ENCODE measurements around the gene BCR. TPM values are rescaled to one million over a fixed set of nuclear protein-coding genes. Genes with fewer than 3 reads are reported as not detected.

Gene BCR
- total RNA-seq, 1 donor from 2014 or later: 32.0 TPM

DNA sequence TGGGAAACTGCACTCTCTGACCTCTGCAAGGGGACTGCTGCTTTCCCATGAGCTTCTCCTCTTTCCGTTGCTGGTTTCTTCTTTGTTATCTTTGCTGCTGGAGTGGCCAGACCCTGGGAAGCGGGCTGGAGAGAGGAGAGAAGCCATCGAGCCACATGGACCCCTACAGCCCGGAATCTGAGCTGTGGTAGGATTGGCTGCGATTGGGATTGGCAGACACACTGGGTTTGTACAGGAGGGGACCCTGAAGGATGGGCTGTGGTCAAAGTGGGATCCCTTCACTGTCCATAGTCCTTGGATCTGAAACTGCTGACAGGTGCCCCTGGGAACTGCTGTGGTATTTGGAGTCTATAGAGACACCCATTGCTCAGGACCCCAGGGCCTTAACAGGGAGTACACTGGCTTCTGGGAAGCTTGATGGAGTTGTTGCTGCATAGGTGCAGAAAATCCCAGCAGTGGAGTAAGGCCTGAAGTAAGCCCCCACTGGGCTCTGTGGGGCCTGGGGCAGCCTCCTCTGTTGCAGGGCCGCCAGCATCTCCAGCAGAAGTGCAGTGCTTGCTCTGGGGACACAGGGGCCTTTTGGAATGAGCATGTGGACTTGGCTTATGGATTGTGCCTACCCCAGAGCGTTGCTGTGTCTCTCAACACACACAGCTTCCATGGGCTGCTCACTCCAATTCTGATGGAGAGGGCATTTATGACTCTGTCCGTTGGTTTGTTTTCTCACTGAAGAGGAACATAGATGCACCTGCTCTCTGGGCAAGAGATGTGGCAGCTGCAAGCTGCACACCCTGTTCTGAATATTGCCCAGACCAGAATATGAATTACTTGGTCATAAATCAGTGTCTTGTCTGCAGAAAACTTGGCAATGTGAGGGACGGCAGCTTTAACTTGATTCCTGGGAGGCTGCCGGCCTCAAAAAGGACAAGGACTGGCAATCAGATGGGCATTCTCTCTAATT, 32.0 kb downstream of the BCR start:
- H3K9me3 Mint-ChIP-seq: no peaks in the 10 kb centered on the region

DNA sequence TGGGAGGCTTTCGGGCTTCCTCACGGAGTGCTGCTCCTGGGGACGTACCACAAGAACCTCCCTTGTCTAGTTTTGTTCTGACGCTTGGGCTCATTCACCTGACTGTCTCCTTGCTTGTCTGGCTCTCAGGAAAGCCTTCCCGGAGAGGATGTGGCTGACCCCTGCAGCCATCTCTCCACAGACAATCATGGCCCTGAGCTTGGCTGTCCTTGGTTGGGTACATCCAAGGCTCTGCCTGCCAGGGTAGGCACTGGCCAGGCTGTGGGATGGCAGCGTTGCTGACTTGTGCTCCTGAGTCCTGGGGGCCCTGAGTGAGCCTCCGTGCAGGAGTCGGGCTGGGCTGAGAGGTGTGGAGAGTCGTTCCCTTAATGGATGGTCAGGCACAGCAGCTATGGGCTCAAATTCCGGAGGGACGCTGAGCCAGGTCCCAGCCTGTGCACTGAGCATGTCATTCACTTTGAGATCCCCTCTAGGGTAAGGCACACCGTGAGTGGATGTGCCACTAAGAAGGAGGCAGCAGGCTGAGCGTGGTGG, 32.8 kb downstream of the BCR start:
- Mint-ChIP-seq H3K4me3 (ENCODE audit: low read depth) (no peak overlapping the region), H3K27ac (no peak overlapping the region), H3K36me3 (ENCODE audit: low read depth) (peaks cover 7% of the 10 kb centered on the region), H3K9me3 (no peaks in the 10 kb centered on the region), H3K4me1 (ENCODE audit: low read depth) (peaks cover 42% of the 10 kb centered on the region), H3K27me3 (ENCODE audit: low read depth) (no peaks in the 10 kb centered on the region)
- intact Hi-C loops (cut with micrococcal nuclease): no loop called here
- no peak for DNase-seq (ENCODE audit: low spot score)

More for the DNA sequence above, 32.0 kb downstream of the BCR start:
- Mint-ChIP-seq H3K36me3 (ENCODE audit: low read depth) (peaks cover 7% of the 10 kb centered on the region), H3K27me3 (ENCODE audit: low read depth) (no peaks in the 10 kb centered on the region), H3K27ac (no peak overlapping the region), H3K4me1 (ENCODE audit: low read depth) (peaks cover 36% of the 10 kb centered on the region), H3K4me3 (ENCODE audit: low read depth) (no peak overlapping the region)
- DNase-seq (ENCODE audit: low spot score): no peak
- intact Hi-C loops (cut with micrococcal nuclease): no loop called here

DNA sequence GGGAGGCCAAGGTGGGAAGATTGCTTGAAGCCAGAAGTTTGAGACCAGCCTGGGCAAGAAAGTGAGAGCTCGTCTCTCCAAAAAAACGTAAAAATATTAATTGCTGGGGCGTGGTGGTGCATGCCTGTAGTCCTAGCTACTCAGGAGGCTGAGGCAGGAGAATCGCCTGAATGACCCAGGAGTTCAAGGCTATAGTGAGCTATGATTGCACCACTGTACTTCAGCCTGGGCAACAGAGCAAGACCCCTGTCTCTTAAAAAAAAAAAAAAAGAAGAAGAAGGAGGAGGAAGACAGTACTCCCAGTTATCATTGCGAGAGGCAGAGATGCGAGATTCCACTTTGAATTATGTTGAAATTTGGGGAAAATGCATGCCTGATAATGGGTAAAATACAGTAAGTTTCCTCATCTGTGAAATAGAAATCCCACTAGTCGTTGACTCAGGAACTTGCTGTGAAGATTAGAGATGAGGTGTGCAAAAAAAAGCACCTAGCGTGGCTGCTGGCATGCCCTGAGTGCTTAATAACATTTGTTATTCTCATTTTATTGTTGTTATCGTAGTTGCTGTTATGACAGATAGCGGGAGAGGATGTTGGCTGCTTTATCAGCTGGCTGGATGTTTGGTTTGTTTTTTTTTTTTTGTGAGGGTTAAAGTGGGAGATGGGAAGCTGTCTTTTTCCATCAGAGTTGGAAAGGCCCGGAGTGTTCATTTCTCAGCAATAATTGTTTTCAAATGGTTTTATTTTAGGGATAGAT, 33.4 kb downstream of the BCR start:
- Mint-ChIP-seq H3K27me3 (ENCODE audit: low read depth) (no peaks in the 10 kb centered on the region), H3K4me1 (ENCODE audit: low read depth) (peaks cover 49% of the 10 kb centered on the region), H3K4me3 (ENCODE audit: low read depth) (no peak overlapping the region), H3K27ac (peak overlapping the region; percentile 69), H3K9me3 (no peaks in the 10 kb centered on the region), H3K36me3 (ENCODE audit: low read depth) (peaks cover 7% of the 10 kb centered on the region)
- intact Hi-C loops (cut with micrococcal nuclease): no loop called here
- DNase-seq (ENCODE audit: low spot score): no peak

DNA sequence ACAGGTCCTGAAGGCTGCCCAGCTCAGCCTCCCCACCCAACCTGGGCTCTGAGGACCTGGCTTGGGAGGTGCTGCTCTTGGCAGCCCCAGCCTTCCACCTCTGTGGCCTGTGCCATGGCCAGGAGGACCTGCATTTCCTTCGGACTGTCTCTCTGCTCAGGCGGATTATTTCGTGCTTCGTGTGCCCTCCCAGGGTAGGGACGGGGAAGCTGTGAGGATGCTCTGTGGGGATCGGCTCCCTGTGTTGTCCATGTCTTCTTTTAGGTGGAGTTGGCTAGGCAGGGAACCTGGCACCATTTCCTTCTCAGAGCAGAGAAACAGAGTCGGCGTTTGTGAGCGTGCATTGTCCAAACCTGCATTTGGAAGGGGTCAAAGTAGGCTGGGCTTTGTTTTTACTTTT, 34.1 kb downstream of the BCR start:
- Mint-ChIP-seq H3K27me3 (ENCODE audit: low read depth) (no peaks in the 10 kb centered on the region), H3K27ac (no peak overlapping the region), H3K4me3 (ENCODE audit: low read depth) (no peak overlapping the region), H3K4me1 (ENCODE audit: low read depth) (peaks cover 54% of the 10 kb centered on the region), H3K36me3 (ENCODE audit: low read depth) (peaks cover 7% of the 10 kb centered on the region), H3K9me3 (no peaks in the 10 kb centered on the region)
- no peak for DNase-seq (ENCODE audit: low spot score)
- intact Hi-C loops (cut with micrococcal nuclease): no loop called here

DNA sequence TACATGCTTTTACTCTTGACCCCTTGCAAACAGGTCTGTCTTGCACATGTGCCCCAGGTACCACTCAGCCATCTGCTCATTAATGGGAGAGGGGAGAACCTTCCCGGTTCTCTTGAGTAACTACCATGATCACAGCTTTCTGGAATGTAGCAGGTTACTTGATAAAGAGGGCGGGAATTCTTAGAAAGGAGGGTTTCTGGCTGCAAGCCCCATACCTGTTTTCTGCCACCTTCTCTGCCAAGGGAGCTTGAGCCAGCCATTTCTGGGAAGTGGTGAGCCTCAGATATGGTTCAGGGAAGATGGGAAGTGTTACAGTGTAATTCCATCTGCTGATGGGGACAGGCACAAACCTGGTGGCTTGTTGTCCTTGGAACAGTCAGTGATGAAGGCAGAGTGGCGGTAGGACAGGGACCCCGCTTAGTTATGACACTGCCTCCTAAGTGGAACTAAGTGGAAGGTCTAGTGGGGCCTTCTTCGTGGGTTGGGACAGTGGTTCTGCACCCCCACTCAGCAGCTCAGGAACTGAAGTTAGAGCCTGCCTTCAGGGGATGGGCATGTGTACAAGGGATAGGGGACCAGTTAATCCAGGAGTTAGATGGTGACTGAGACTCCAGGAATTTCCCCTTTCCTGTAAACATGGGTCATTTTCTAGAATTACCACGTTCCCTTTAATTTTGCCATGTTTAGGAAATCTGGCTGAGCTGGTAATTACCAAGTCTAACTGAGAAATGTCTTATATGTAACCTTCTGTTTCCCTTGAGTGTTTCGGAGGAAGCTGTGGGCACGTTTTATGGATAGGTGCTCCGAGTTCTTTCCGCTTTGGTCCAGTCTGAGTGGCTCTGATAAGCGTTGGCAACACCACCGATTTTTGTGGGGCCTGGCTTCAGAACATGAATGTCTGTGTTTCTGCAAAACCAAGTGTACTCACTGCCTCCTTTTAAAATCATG, 35.3 kb downstream of the BCR start:
- H3K27ac Mint-ChIP-seq: peak overlapping the region; percentile 91
- no peaks in the 10 kb centered on the region for H3K9me3 Mint-ChIP-seq
- peaks cover 65% of the 10 kb centered on the region for H3K4me1 Mint-ChIP-seq (ENCODE audit: low read depth)
- peak overlapping the region; percentile 56 for H3K4me3 Mint-ChIP-seq (ENCODE audit: low read depth)
- intact Hi-C loops (cut with micrococcal nuclease): loop anchor here (1.0 to 5.0 kb wide), 3 partner anchors 28 to 203 kb away; no protein-coding TSS in a partner anchor
- H3K36me3 Mint-ChIP-seq (ENCODE audit: low read depth): peaks cover 7% of the 10 kb centered on the region
- DNase-seq (ENCODE audit: low spot score): no peak
- H3K27me3 Mint-ChIP-seq (ENCODE audit: low read depth): no peaks in the 10 kb centered on the region

DNA sequence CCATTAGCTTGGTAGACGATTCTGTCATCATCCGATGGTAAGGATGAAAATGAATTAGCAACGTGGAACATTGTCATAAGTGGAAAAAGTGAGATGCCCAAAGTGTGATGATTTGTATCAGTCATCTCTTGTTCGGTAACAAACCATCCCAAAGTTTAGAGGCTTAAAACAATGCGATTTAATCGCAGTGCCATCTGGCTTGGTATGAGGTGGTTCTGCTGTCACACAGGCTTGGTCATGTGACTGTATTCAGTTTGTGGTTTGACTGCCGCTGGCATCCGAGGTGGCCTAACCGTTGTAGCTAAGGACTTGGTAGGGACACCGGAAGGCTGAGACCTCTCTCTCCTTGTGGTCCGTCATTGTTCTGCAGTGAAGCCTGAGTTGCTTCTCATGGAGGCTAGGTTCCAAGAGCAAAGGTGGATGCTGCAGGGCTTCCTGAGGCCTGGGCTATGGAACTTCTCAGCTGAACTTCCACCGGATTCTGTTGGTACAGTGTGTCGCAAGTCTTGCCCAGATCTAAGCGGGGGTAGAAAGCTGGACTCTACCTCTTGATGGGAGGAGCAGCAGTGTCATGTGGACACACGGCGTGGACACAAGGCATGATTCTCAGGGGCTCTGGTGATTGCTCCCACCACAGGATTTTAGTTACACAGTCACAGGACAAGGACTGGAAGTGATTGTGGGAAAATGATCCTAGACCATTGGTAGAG, 36.3 kb downstream of the BCR start:
- Mint-ChIP-seq H3K27me3 (ENCODE audit: low read depth) (no peaks in the 10 kb centered on the region), H3K27ac (peak overlapping the region; percentile 91), H3K9me3 (no peaks in the 10 kb centered on the region), H3K36me3 (ENCODE audit: low read depth) (peaks cover 7% of the 10 kb centered on the region), H3K4me1 (ENCODE audit: low read depth) (peaks cover 75% of the 10 kb centered on the region), H3K4me3 (ENCODE audit: low read depth) (peak overlapping the region; percentile 63)
- intact Hi-C loops (cut with micrococcal nuclease): loop anchor here (1.0 to 5.0 kb wide), 3 partner anchors 27 to 204 kb away; no protein-coding TSS in a partner anchor
- DNase-seq (ENCODE audit: low spot score): peak; percentile 63

DNA sequence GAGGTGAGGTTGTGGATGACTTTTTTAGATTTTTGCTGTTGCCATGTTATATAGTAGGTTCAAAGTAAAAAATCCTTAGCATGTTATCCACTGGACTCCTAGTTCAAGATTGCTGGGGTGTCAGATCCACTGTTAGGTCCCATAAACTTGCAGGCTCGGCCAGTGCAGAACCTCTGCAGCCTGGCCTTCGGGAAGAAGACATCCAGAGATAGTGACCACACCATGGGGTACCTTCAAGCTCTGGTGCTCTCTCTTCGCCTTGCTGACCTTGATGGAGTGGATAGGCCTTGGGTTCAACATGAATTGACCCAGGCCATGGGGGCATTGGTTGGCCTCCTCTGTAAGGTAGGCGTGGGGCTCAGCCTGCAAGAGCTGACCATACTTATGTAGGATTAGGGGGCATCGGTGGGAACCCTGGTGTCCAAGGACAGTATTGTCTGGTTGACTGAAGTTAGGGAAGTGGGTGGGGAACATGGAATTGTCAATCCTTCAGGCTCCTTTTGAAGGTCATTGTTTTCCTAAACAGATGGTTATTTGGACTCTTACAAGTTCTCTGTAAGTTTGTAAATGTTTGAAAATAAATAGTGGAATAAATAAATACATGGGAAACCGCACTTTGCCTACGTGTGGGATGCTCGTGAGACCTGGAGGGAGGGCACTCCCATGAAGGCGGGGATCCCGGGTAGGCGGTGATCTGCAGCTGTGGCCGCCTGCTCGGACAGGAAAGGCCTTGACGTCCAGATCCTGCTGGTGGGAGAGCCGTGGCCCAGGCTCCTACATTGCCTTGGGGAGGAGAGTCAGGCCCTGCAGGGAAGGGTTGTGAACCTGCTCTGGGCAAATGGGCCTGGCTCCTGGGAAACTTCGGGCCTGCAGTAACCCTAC, 37.1 kb downstream of the BCR start:
- DNase-seq (ENCODE audit: low spot score): no peak
- Mint-ChIP-seq H3K9me3 (no peaks in the 10 kb centered on the region), H3K4me3 (ENCODE audit: low read depth) (peak overlapping the region; percentile 10), H3K4me1 (ENCODE audit: low read depth) (peaks cover 80% of the 10 kb centered on the region), H3K27ac (peak overlapping the region; percentile 85), H3K27me3 (ENCODE audit: low read depth) (no peaks in the 10 kb centered on the region), H3K36me3 (ENCODE audit: low read depth) (peaks cover 7% of the 10 kb centered on the region)
- intact Hi-C loops (cut with micrococcal nuclease): loop anchor here (5.0 kb wide), 1 partner anchor 205 kb away; no protein-coding TSS in a partner anchor

DNA sequence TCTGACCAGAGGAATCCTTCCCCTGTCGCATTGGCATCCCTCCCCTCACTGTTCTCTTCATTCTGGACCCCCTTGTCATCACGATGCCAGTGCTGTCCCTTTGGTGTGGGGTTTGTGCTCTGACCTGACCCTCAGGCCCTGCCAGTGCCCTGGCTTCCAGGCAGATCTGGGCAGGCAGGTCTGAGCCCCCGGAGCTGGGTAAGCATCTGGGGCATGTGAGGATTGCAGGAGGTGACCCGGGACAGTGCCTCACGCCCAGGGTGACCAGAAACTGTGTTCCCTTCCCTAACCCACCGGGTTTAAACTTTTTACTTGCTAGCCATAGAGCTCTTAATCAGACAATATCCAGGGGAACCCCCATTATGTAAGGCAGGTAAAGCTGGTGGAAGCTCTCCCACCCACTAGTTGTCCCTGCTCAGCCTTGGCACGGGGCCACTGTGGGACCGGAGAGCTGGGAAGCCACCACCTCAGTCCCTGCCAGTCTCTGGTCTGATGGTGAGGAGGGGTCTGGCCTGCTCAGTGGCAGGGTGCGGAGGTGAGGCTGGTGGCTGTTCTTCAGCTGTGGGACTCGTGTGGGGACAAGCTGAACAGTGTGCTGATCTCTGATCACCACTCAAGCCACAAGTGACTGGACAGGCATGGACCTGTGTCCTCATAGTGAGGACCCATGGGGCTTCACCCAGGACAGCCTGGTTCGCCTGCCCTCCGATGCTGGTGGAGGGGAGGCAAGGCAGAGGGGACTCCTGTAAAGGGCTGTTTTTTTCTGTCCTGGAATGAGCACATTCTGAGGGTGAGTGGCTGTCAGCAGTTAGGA, 38.0 kb downstream of the BCR start:
- no peaks in the 10 kb centered on the region for H3K9me3 Mint-ChIP-seq
- H3K27ac Mint-ChIP-seq: peak overlapping the region; percentile 15
- intact Hi-C loops (cut with micrococcal nuclease): loop anchor here (5.0 kb wide), 1 partner anchor 206 kb away; no protein-coding TSS in a partner anchor
- no peaks in the 10 kb centered on the region for H3K27me3 Mint-ChIP-seq (ENCODE audit: low read depth)
- no peak overlapping the region for H3K4me3 Mint-ChIP-seq (ENCODE audit: low read depth)
- no peak for DNase-seq (ENCODE audit: low spot score)
- peaks cover 86% of the 10 kb centered on the region for H3K4me1 Mint-ChIP-seq (ENCODE audit: low read depth)
- peaks cover 7% of the 10 kb centered on the region for H3K36me3 Mint-ChIP-seq (ENCODE audit: low read depth)

DNA sequence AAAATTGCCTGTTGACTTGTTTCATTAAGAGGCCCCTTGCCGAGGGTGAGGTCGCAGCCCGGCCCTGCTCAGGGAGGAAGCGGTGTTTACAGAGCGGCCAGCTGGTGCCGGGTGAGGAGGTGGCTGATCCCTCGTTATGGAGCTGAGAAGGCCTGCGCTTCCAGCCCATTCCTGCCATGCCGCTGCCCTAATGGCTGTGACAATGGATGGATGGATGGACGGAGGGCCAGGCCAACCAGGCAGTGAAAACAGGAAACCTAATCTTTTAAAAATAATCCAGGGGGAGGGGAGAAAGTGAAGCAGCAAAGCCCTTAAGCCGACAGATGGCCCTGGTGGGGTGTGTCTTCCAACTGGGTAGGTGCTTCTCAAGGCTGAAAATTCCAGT, 38.5 kb downstream of the BCR start:
- H3K4me3 Mint-ChIP-seq (ENCODE audit: low read depth): no peak overlapping the region
- intact Hi-C loops (cut with micrococcal nuclease): loop anchor here (5.0 kb wide), 1 partner anchor 207 kb away; no protein-coding TSS in a partner anchor
- peaks cover 6% of the 10 kb centered on the region for H3K36me3 Mint-ChIP-seq (ENCODE audit: low read depth)
- no peaks in the 10 kb centered on the region for H3K9me3 Mint-ChIP-seq
- peak overlapping the region; percentile 15 for H3K27ac Mint-ChIP-seq
- peaks cover 85% of the 10 kb centered on the region for H3K4me1 Mint-ChIP-seq (ENCODE audit: low read depth)
- no peaks in the 10 kb centered on the region for H3K27me3 Mint-ChIP-seq (ENCODE audit: low read depth)
- no peak for DNase-seq (ENCODE audit: low spot score)

DNA sequence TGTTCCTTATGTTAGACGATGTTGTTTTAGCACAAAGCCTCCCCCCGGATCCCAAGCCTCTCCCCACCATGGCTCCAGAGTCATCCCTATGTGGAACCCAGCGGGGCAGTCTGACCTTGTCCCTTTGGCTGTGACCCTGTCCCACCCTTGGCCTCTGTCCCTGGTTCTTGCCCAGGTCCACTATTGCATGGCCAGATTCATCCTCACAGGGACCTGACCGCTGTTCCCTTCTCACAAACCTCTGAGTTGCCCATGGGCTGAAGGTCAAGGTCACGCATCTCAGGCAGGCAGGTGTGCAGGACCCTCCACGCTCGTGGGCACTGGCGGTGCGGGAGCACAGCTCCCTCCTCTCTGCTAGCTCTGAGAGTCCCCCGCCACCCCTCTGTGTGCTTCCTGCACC, 39.0 kb downstream of the BCR start:
- H3K9me3 Mint-ChIP-seq: no peaks in the 10 kb centered on the region
- H3K4me1 Mint-ChIP-seq (ENCODE audit: low read depth): peaks cover 81% of the 10 kb centered on the region
- no peak for DNase-seq (ENCODE audit: low spot score)
- no peak overlapping the region for H3K4me3 Mint-ChIP-seq (ENCODE audit: low read depth)
- peak overlapping the region; percentile 86 for H3K27ac Mint-ChIP-seq
- no peaks in the 10 kb centered on the region for H3K27me3 Mint-ChIP-seq (ENCODE audit: low read depth)
- intact Hi-C loops (cut with micrococcal nuclease): loop anchor here (5.0 kb wide), 1 partner anchor 207 kb away; no protein-coding TSS in a partner anchor
- peaks cover 1% of the 10 kb centered on the region for H3K36me3 Mint-ChIP-seq (ENCODE audit: low read depth)
